Spleen (tissue), 11 donors: ENCODE results near the gene RHOB. TPM values are rescaled to one million over a fixed set of nuclear protein-coding genes. Genes with fewer than 3 reads are reported as not detected.

Source experiments
- DNase-seq: peaks from one replicate; pipeline ENCODE4 v3.0.0-alpha.2; 2020
- H3K27ac ChIP-seq, 8 donors: fragments of 200-600 bp; sonication (generic) in 7 of 8; 1 replicate in 4 of 8; 2 replicates in 4 of 8; pipeline versions ENCODE4 v1.5.0 to v1.8.0; 2016 to 2021; ENCODE audit warnings: inconsistent platforms in 4 of 8, mild to moderate bottlenecking in 4 of 8, moderate library complexity in 1 of 8
- H3K27me3 ChIP-seq, 7 donors: fragments of 200-600 bp; sonication (generic) in 6 of 7; replicated peaks in 1 of 7; 1 replicate in 4 of 7; 2 replicates in 3 of 7; pipeline versions ENCODE4 v1.5.0 to v1.8.0; 2016 to 2021; ENCODE audit warnings: inconsistent platforms in 3 of 7, mild to moderate bottlenecking in 1 of 7
- H3K36me3 ChIP-seq, 6 donors: fragments of 200-600 bp; sonication (generic) in 5 of 6; 1 replicate in 4 of 6; 2 replicates in 2 of 6; pipeline versions ENCODE4 v1.5.0 to v1.8.0; 2016 to 2021; ENCODE audit warnings: inconsistent platforms in 2 of 6
- H3K4me1 ChIP-seq, 6 donors: fragments of 200-600 bp; sonication (generic) in 5 of 6; 1 replicate in 3 of 6; 2 replicates in 3 of 6; pipeline versions ENCODE4 v1.5.0 to v1.8.0; 2016 to 2021; ENCODE audit warnings: inconsistent platforms in 3 of 6
- H3K4me3 ChIP-seq, 8 donors: fragments of 200-600 bp; sonication (generic) in 7 of 8; 1 replicate in 4 of 8; 2 replicates in 4 of 8; pipeline versions ENCODE4 v1.5.0 to v1.8.0; 2016 to 2021; ENCODE audit warnings: inconsistent platforms in 4 of 8, mild to moderate bottlenecking in 4 of 8, moderate library complexity in 2 of 8
- H3K9me3 ChIP-seq, 8 donors: fragments of 200-600 bp; sonication (generic) in 7 of 8; 1 replicate in 4 of 8; 2 replicates in 4 of 8; pipeline versions ENCODE4 v1.5.0 to v1.8.0; 2016 to 2021; ENCODE audit warnings: inconsistent platforms in 4 of 8
- CTCF ChIP-seq, 11 experiments: fragments of 200-600 bp in 7 of 11; fragments of 450-650 bp in 4 of 11; sonication (generic) in 4 of 11; IDR thresholded peaks in 8 of 11; conservative IDR thresholded peaks in 3 of 11; 1 replicate in 7 of 11; 2 replicates in 4 of 11; pipeline versions ENCODE4 v1.4.0 to v1.8.0; 2016 to 2021; ENCODE audit warnings: antibody characterized with exemption in 11 of 11, inconsistent platforms in 4 of 11, mild to moderate bottlenecking in 1 of 11
- POLR2A ChIP-seq, 3 donors: fragments of 450-650 bp; IDR thresholded peaks; one replicate each; pipeline ENCODE4 v1.5.1; 2017; ENCODE audit warnings: antibody characterized with exemption in 3 of 3, mild to moderate bottlenecking in 1 of 3
- POLR2AphosphoS5 ChIP-seq, 3 donors: sonication (generic); formaldehyde crosslinking; IDR thresholded peaks; one replicate each; pipeline ENCODE4 v1.5.1; 2017; ENCODE audit warnings: antibody characterized with exemption in 3 of 3
- WGBS, 5 donors: extraction: QIAGEN DNeasy Blood & Tissue Kit in 3 of 5; methylation state at CpG; one replicate each; pipeline versions ENCODE4 v1.1.5 to v1.1.7; 2013 to 2018; 5-methylcytosine and 5-hydroxymethylcytosine counted together
- intact Hi-C: fragments of 100-400 bp; cut with DNase I; formaldehyde crosslinking; loops from one replicate; pipeline ENCODE4 v1.15.0; 2023; ENCODE audit warnings: low total_unique reads
- polyA plus RNA-seq, 3 donors: library from polyadenylated mRNA; stranded (reverse); fragments of 200-250 nt; gene quantifications; one replicate each; pipeline ENCODE4 v1.2.1, GENCODE V29; 2013
- total RNA-seq, 7 donors: library from RNA; depleted of rRNA in 3 of 7; stranded (reverse); fragments of >200 nt in 3 of 7; fragmentation: NEBNext Ultra II Directional in 4 of 7; extraction: Animal tissue kit (Norgen Biotek cat#: 25700) in 4 of 7; gene quantifications; one replicate each; pipeline versions ENCODE4 v1.1.0 to v1.2.1, GENCODE V29; 2016 to 2021
- donor health status: healthy with polysubstance abuse.
- donor health status: DM: no; HTN: no; CAD: no; lungs with moderate emphysema.
- donor health status: DM: no; HTN: no; CAD: no.
- donor health status: Bipolar disorder and iron deficiency.
- donor health status: healthy.
- donor health status: DM: no; HTN: no; CAD: no.
- donor health status: DM: yes; HTN: yes; CAD: no.

Gene RHOB
- total and polyA plus RNA-seq, 10 donors: 32.6 to 309 (median 158) TPM

- no peak overlapping the region for H3K27ac ChIP-seq
- TF ChIP-seq CTCF (IDR thresholded peaks at IDR 0.05 in 8 of 11, conservative IDR thresholded peaks at IDR 0.05 in 3 of 11) (no peak), POLR2AphosphoS5 (IDR thresholded peaks at IDR 0.05) (no peak)
- intact Hi-C loops: no loop called here
- 76 to 92% (median 90%) methylated on average over 1 to 3 of the region's 3 CpGs for WGBS, 5 donors
- no peaks in the 10 kb centered on the region for H3K9me3 ChIP-seq
- no peak overlapping the region for H3K4me3 ChIP-seq
- no peaks in the 10 kb centered on the region for H3K27me3 ChIP-seq
- DNase-seq: no peak
- H3K36me3 ChIP-seq: no peaks in the 10 kb centered on the region
- peaks cover 0 to 16% (median 0%) of the 10 kb centered on the region in 6 donors for H3K4me1 ChIP-seq
Observed at GRCh38 chr2:20486571-20486970, 39.7 kb downstream of the RHOB start.

GRCh38 chr2:20487030-20487391 is 40.1 kb downstream of the RHOB start:
- no peak overlapping the region for H3K4me3 ChIP-seq
- H3K9me3 ChIP-seq: no peaks in the 10 kb centered on the region
- TF ChIP-seq CTCF (IDR thresholded peaks at IDR 0.05 in 8 of 11, conservative IDR thresholded peaks at IDR 0.05 in 3 of 11) (no peak), POLR2AphosphoS5 (IDR thresholded peaks at IDR 0.05) (no peak), POLR2A (IDR thresholded peaks at IDR 0.05) (no peak)
- 72 to 88% (median 78%) methylated on average over 3 of the region's 3 CpGs for WGBS, 5 donors
- peaks cover 0 to 12% (median 0%) of the 10 kb centered on the region in 6 donors for H3K4me1 ChIP-seq
- intact Hi-C loops: no loop called here
- H3K27ac ChIP-seq: no peak overlapping the region
- H3K27me3 ChIP-seq: no peaks in the 10 kb centered on the region
- no peak for DNase-seq
- H3K36me3 ChIP-seq: no peaks in the 10 kb centered on the region

GRCh38 chr2:20487392-20488174 is 40.7 kb downstream of the RHOB start:
- DNase-seq: no peak
- no peaks in the 10 kb centered on the region for H3K27me3 ChIP-seq
- no peaks in the 10 kb centered on the region for H3K36me3 ChIP-seq
- WGBS, 5 donors: 76 to 87% (median 85%) methylated on average over 9 of the region's 9 CpGs
- H3K4me3 ChIP-seq: no peak overlapping the region
- TF ChIP-seq CTCF (IDR thresholded peaks at IDR 0.05 in 8 of 11, conservative IDR thresholded peaks at IDR 0.05 in 3 of 11): no peak
- no peak for TF ChIP-seq POLR2AphosphoS5 (IDR thresholded peaks at IDR 0.05)
- TF ChIP-seq POLR2A (IDR thresholded peaks at IDR 0.05): no peak
- H3K4me1 ChIP-seq: peaks cover 0 to 8% (median 0%) of the 10 kb centered on the region in 6 donors
- no peak overlapping the region for H3K27ac ChIP-seq
- no peaks in the 10 kb centered on the region for H3K9me3 ChIP-seq
- intact Hi-C loops: no loop called here

- H3K4me1 ChIP-seq: peaks cover 0 to 2% (median 0%) of the 10 kb centered on the region in 6 donors
- H3K27ac ChIP-seq: no peak overlapping the region
Observed at GRCh38 chr2:20488201-20488641, 41.3 kb downstream of the RHOB start.

More at GRCh38 chr2:20488201-20488641, 41.3 kb downstream of the RHOB start:
- TF ChIP-seq CTCF (IDR thresholded peaks at IDR 0.05 in 8 of 11, conservative IDR thresholded peaks at IDR 0.05 in 3 of 11) (no peak), POLR2A (IDR thresholded peaks at IDR 0.05) (no peak), POLR2AphosphoS5 (IDR thresholded peaks at IDR 0.05) (no peak)
- intact Hi-C loops: no loop called here
- Histone ChIP-seq H3K4me3 (no peak overlapping the region), H3K9me3 (no peaks in the 10 kb centered on the region), H3K27me3 (no peaks in the 10 kb centered on the region), H3K36me3 (no peaks in the 10 kb centered on the region)
- no peak for DNase-seq
- WGBS, 5 donors: 89 to 92% (median 92%) methylated on average over 9 of the region's 9 CpGs
